Colonic mucosa (tissue), 4 donors: ENCODE results near the gene NBPF1. TPM values are rescaled to one million over a fixed set of nuclear protein-coding genes. Genes with fewer than 3 reads are reported as not detected.
"Not testable (repeated sequence)": the region's sequence is repeated elsewhere in the genome, so short reads cannot be mapped to it uniquely, and the experiment has no call there.

Source experiments
- DNase-seq: peaks from one replicate; pipeline ENCODE4 v3.0.0-alpha.2; 2020
- H3K27ac ChIP-seq: fragments of 200-600 bp; one replicate; pipeline ENCODE4 v1.8.0; 2021
- H3K27me3 ChIP-seq: fragments of 200-600 bp; one replicate; pipeline ENCODE4 v1.8.0; 2021
- H3K36me3 ChIP-seq: fragments of 200-600 bp; one replicate; pipeline ENCODE4 v1.8.0; 2021
- H3K4me1 ChIP-seq: fragments of 200-600 bp; one replicate; pipeline ENCODE4 v1.8.0; 2021; ENCODE audit warnings: mild to moderate bottlenecking
- H3K4me3 ChIP-seq: fragments of 200-600 bp; one replicate; pipeline ENCODE4 v1.8.0; 2021
- H3K9ac ChIP-seq, 2 donors: one replicate each; pipeline ENCODE4 v1.7.0; 2013; ENCODE audit warnings: control low read depth in 2 of 2, low read depth in 2 of 2, low read length in 2 of 2
- H3K9me3 ChIP-seq: fragments of 200-600 bp; one replicate; pipeline ENCODE4 v1.8.0; 2021
- CTCF ChIP-seq: fragments of 200-600 bp; IDR thresholded peaks from one replicate; pipeline ENCODE4 v1.8.0; 2022; ENCODE audit warnings: antibody characterized with exemption, mild to moderate bottlenecking
- intact Hi-C: fragments of 100-400 bp; cut with DNase I; formaldehyde crosslinking; loops from one replicate; pipeline ENCODE4 v1.14.1; 2022
- total RNA-seq, 2 donors: library from RNA; stranded (reverse); fragmentation: NEBNext Ultra II Directional in 1 of 2; extraction: Animal tissue kit (Norgen Biotek cat#: 25700) in 1 of 2; gene quantifications; one replicate each; pipeline ENCODE4 v1.2.1, GENCODE V29; 2021
- donor health status: healthy.
- donor health status: DM: no; HTN: no; CAD: no.
- donor health status: DM: no; HTN: no; CAD: no.

NBPF1 gene
- total RNA-seq, 2 donors from 2014 or later, result 45.2 to 54.3 TPM

- Histone ChIP-seq H3K27ac (no peak overlapping the region), H3K9ac (no peak overlapping the region), H3K36me3 (peaks cover 5% of the 10 kb centered on the region), H3K27me3 (no peaks in the 10 kb centered on the region), H3K4me3 (no peak overlapping the region), H3K4me1 (peaks cover 5% of the 10 kb centered on the region), H3K9me3 (no peaks in the 10 kb centered on the region)
- DNase-seq, result peak; percentile 36
- intact Hi-C loops, result no loop called here
- TF ChIP-seq CTCF, result no peak
These were observed 2.2 kb upstream of the NBPF1 start for GRCh38 chr1:16615253-16616252.

DNA sequence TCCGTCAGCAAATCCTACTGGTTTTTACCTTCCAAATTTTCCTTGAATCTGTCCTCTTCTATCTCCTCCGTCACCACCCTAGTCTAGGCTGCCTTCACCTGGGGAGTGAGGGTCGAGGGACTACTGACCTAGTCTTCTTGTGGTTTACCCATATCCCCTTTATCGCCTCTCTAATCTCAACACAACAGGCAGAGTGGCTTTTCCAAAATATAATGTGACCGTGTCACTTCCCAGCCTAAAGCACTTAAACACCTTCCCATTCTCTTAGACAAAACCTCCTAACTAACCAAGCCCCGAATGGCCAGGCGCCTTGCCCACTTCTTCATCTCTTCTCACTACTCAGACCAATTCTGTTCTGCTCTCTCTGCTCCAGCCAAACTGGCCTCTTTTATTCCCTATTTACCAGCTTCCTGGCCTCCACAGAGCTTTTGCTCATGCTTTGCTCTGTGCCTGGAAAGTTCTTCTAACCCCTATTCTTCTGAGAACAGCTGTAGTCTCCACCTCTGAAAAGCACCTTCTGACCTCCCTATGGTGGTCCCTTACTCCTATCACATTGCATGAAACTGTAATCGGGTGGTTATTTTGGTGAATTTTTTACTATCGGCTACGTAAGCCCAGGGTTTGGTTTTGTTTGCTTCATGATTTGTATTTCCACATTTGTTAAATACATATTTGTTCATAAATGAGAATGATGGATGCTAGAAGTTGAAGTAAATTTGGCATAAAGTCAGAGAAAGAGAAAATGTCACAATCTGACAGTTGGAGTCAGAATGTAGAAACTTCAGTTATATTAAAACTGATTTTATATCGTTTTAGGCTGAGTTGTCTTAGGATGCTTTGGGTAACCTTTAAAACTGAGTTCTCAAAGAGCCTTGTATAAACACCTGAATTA, 1.2 kb upstream of the NBPF1 start:
- Histone ChIP-seq H3K36me3 (peaks cover 5% of the 10 kb centered on the region), H3K9me3 (no peaks in the 10 kb centered on the region), H3K4me1 (peaks cover 5% of the 10 kb centered on the region), H3K27ac (no peak overlapping the region), H3K4me3 (no peak overlapping the region), H3K9ac (no peak overlapping the region), H3K27me3 (no peaks in the 10 kb centered on the region)
- peak; percentile 42 for DNase-seq
- no peak for TF ChIP-seq CTCF
- intact Hi-C loops, result no loop called here

- Histone ChIP-seq H3K27me3 (no peaks in the 10 kb centered on the region), H3K9ac (peak overlapping the region; percentile 90 to 93), H3K36me3 (peaks cover 9% of the 10 kb centered on the region), H3K4me3 (peak overlapping the region; percentile 74), H3K27ac (peak overlapping the region; percentile 63), H3K9me3 (no peaks in the 10 kb centered on the region), H3K4me1 (peaks cover 5% of the 10 kb centered on the region)
- intact Hi-C loops, result no loop called here
- DNase-seq, result peak; percentile 85
- no peak for TF ChIP-seq CTCF
These were observed 812 bp downstream of the NBPF1 start for GRCh38 chr1:16612332-16613172.

- intact Hi-C loops, H3K27ac ChIP-seq, H3K27me3 ChIP-seq, H3K4me1 ChIP-seq, H3K9me3 ChIP-seq, H3K36me3 ChIP-seq: not testable (repeated sequence)
- peak overlapping the region in 1 of 2 donors; percentile 8 for H3K9ac ChIP-seq
- peak overlapping the region; percentile 74 for H3K4me3 ChIP-seq
- peak; percentile 43 for DNase-seq
These were observed 1.4 kb downstream of the NBPF1 start for GRCh38 chr1:16611981-16612331.

DNA sequence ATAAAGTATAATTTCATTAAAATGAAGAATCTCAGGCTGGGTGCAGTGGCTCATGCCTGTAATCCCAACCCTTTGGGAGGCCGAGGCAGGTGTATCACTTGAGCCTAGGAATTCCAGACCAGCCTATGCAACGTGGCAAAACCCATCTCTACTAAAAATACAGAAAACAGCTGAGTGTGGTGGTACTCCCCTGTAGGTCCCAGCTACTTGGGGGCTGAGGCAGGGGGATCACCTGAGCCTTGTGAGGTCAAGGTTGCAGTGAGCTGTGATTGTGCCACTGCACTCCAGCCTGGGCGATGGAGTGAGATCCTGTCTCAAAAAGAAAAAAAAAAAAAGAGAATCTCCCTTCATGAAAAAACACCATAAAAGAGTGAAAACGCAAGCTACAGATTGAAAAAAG, 2.2 kb downstream of the NBPF1 start:
- H3K4me1 ChIP-seq, H3K27me3 ChIP-seq, H3K4me3 ChIP-seq, H3K9ac ChIP-seq, H3K27ac ChIP-seq, DNase-seq, H3K36me3 ChIP-seq, intact Hi-C loops, H3K9me3 ChIP-seq: not testable (repeated sequence)

DNA sequence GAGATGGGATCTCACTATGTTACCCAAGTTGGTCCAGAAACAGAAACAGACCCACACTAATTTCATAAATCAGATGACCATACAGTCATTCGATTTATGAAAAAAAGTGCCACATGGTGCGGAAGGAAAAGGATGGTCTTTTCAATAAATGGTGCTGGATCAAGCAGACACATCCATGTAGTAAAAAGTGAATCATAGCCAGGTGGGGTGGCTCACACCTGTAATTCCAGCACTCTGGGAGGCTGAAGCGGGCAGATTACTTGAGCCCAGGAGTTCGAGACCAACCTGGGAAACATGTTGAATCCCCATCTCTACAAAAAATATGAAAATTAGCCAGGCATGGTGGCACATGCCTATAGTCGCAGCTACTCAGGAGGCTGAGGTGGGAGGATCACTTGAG, 2.8 kb downstream of the NBPF1 start:
- H3K36me3 ChIP-seq, H3K27me3 ChIP-seq, H3K27ac ChIP-seq, H3K4me1 ChIP-seq, H3K4me3 ChIP-seq, DNase-seq, intact Hi-C loops, H3K9me3 ChIP-seq, H3K9ac ChIP-seq: not testable (repeated sequence)

DNA sequence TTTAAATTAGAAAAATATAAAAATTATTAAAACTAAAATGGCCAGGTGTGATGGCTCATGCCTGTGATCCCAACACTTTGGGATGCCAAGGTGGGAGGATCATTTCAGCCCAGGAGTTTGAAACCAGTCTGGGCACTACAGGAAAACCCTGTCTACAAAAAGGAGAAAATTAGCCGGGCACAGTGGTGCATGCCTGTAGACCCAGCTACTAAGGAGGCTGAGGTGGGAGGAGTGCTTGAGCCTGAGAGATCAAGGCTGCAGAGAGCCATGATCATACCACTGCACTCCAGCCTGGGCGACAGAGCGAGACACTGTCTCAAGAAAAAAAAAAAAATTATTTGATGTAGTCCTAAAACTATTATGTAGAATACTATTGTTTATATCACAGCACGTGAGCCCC, 3.6 kb downstream of the NBPF1 start:
- H3K27ac ChIP-seq, H3K9me3 ChIP-seq, H3K27me3 ChIP-seq, H3K4me3 ChIP-seq, H3K36me3 ChIP-seq, H3K9ac ChIP-seq, intact Hi-C loops: not testable (repeated sequence)
- peaks cover 10% of the 10 kb centered on the region for H3K4me1 ChIP-seq
- DNase-seq, result peak; percentile 21
